CD4-positive, alpha-beta T cell treated with Interleukin-17A for 1 hour (primary cell): ENCODE data around the gene PTPRM.

Source experiments
- DNase-seq: peaks from one replicate; pipeline ENCODE4 v3.0.0-alpha.2; 2020

Gene PTPRM

GRCh38 chr18:8196238-8196637 lies 629.1 kb downstream of the PTPRM start:
- no peak for DNase-seq

GRCh38 chr18:8197499-8197898 lies 630.4 kb downstream of the PTPRM start:
- DNase-seq, result no peak

GRCh38 chr18:8207996-8208395 lies 640.9 kb downstream of the PTPRM start:
- no peak for DNase-seq

- DNase-seq, result no peak
Observed at GRCh38 chr18:8208716-8209115, 641.6 kb downstream of the PTPRM start.

- no peak for DNase-seq
Observed at GRCh38 chr18:8212896-8213780, 646.0 kb downstream of the PTPRM start.

GRCh38 chr18:8215741-8216140 lies 648.6 kb downstream of the PTPRM start:
- DNase-seq, result no peak

GRCh38 chr18:8217051-8217564 lies 650.0 kb downstream of the PTPRM start:
- no peak for DNase-seq

GRCh38 chr18:8218197-8218596 lies 651.1 kb downstream of the PTPRM start:
- no peak for DNase-seq

- no peak for DNase-seq
Observed at GRCh38 chr18:8221452-8221851, 654.3 kb downstream of the PTPRM start.

GRCh38 chr18:8224576-8224975 lies 657.5 kb downstream of the PTPRM start:
- DNase-seq, result no peak

- no peak for DNase-seq
Observed at GRCh38 chr18:8229040-8229439, 661.9 kb downstream of the PTPRM start.

- no peak for DNase-seq
Observed at GRCh38 chr18:8229787-8230186, 662.7 kb downstream of the PTPRM start.

- DNase-seq, result no peak
Observed at GRCh38 chr18:8231316-8231715, 664.2 kb downstream of the PTPRM start.

- no peak for DNase-seq
Observed at GRCh38 chr18:8232791-8233190, 665.7 kb downstream of the PTPRM start.

- no peak for DNase-seq
Observed at GRCh38 chr18:8235894-8236293, 668.8 kb downstream of the PTPRM start.

GRCh38 chr18:8238507-8238906 lies 671.4 kb downstream of the PTPRM start:
- DNase-seq, result no peak

- no peak for DNase-seq
Observed at GRCh38 chr18:8241731-8242130, 674.6 kb downstream of the PTPRM start.

GRCh38 chr18:8242151-8242696 lies 675.1 kb downstream of the PTPRM start:
- no peak for DNase-seq

GRCh38 chr18:8247700-8248099 lies 680.6 kb downstream of the PTPRM start:
- no peak for DNase-seq

GRCh38 chr18:8248576-8248975 lies 681.5 kb downstream of the PTPRM start:
- no peak for DNase-seq

- DNase-seq, result no peak
Observed at GRCh38 chr18:8249811-8250210, 682.7 kb downstream of the PTPRM start.

GRCh38 chr18:8252371-8252770 lies 685.3 kb downstream of the PTPRM start:
- no peak for DNase-seq

- no peak for DNase-seq
Observed at GRCh38 chr18:8253944-8254343, 686.8 kb downstream of the PTPRM start.

GRCh38 chr18:8254654-8255053 lies 687.5 kb downstream of the PTPRM start:
- no peak for DNase-seq
